Activated CD4-positive, CD25-positive, alpha-beta regulatory T cell treated with anti-CD3 and anti-CD28 coated beads, Interleukin-2, amount 50 U/mL, for 24 hours (primary cell): ENCODE measurements around the gene KCNJ4.
A peak's percentile ranks its signal among the peaks of the same experiment; 100 is the strongest.
"Not testable (repeated sequence)": the region's sequence is repeated elsewhere in the genome, so short reads cannot be mapped to it uniquely, and the experiment has no call there.

Experiments used
- ATAC-seq, 2 donors: fragments of 150-1000 bp; cut with Tn5 transposase; one replicate each; pipeline ENCODE4 v1.10.0; 2021; ENCODE audit warnings: mild to moderate bottlenecking in 1 of 2, moderate library complexity in 1 of 2

Gene KCNJ4

GRCh38 chr22:38412435-38413084 lies 42.4 kb downstream of the KCNJ4 start:
- ATAC-seq, result peak in 1 of 2 donors; percentile 35

- ATAC-seq, result no peak
Measured at GRCh38 chr22:38411016-38411415, 44.0 kb downstream of the KCNJ4 start.

GRCh38 chr22:38409916-38410315 lies 45.1 kb downstream of the KCNJ4 start:
- not testable (repeated sequence) for ATAC-seq

- ATAC-seq, result no peak
Measured at GRCh38 chr22:38406617-38407016, 48.4 kb downstream of the KCNJ4 start.

GRCh38 chr22:38404419-38404818 lies 50.6 kb downstream of the KCNJ4 start:
- no peak for ATAC-seq

- no peak for ATAC-seq
Measured at GRCh38 chr22:38403812-38404211, 51.2 kb downstream of the KCNJ4 start.

GRCh38 chr22:38402204-38402603 lies 52.8 kb downstream of the KCNJ4 start:
- no peak for ATAC-seq

GRCh38 chr22:38401336-38402084 lies 53.5 kb downstream of the KCNJ4 start:
- ATAC-seq, result no peak

- not testable (repeated sequence) for ATAC-seq
Measured at GRCh38 chr22:38400256-38400655, 54.7 kb downstream of the KCNJ4 start.

GRCh38 chr22:38398609-38399461 lies 56.2 kb downstream of the KCNJ4 start:
- ATAC-seq, result peak; percentile 57 to 68

- peak; percentile 25 to 30 for ATAC-seq
Measured at GRCh38 chr22:38398181-38398608, 56.8 kb downstream of the KCNJ4 start.

- no peak for ATAC-seq
Measured at GRCh38 chr22:38397189-38398085, 57.6 kb downstream of the KCNJ4 start.

- not testable (repeated sequence) for ATAC-seq
Measured at GRCh38 chr22:38396440-38397069, 58.4 kb downstream of the KCNJ4 start.

- peak; percentile 57 to 62 for ATAC-seq
Measured at GRCh38 chr22:38395944-38396343, 59.1 kb downstream of the KCNJ4 start.

- not testable (repeated sequence) for ATAC-seq
Measured at GRCh38 chr22:38394929-38395624, 59.9 kb downstream of the KCNJ4 start.

GRCh38 chr22:38389428-38389818 lies 65.6 kb downstream of the KCNJ4 start:
- ATAC-seq, result peak; percentile 63 to 66

- ATAC-seq, result peak; percentile 36 to 46
Measured at GRCh38 chr22:38388506-38389427, 66.2 kb downstream of the KCNJ4 start.

GRCh38 chr22:38386918-38387317 lies 68.1 kb downstream of the KCNJ4 start:
- ATAC-seq, result not testable (repeated sequence)

GRCh38 chr22:38383417-38383816 lies 71.6 kb downstream of the KCNJ4 start:
- no peak for ATAC-seq

- ATAC-seq, result not testable (repeated sequence)
Measured at GRCh38 chr22:38381371-38381770, 73.6 kb downstream of the KCNJ4 start.
